T-helper 1 cell treated with Interleukin-12 subunit alpha and Interleukin-12 subunit beta and Interleukin-4 antibody, amounts not matched to agents 30 μg/mL and 1 μg/mL, for 36 hours (primary cell): ENCODE measurements around the gene PLP2.
"Not testable (repeated sequence)": the region's sequence is repeated elsewhere in the genome, so short reads cannot be mapped to it uniquely, and the experiment has no call there.

Source experiments
- H3K27ac Mint-ChIP-seq: one replicate; pipeline ENCODE4 v1.8.0; 2021; ENCODE audit warnings: mild to moderate bottlenecking, mixed read lengths
- H3K27me3 Mint-ChIP-seq: one replicate; pipeline ENCODE4 v1.8.0; 2021; ENCODE audit warnings: low read depth, mixed read lengths
- H3K36me3 Mint-ChIP-seq: one replicate; pipeline ENCODE4 v1.8.0; 2021; ENCODE audit warnings: low read depth, mixed read lengths
- H3K4me1 Mint-ChIP-seq: one replicate; pipeline ENCODE4 v1.8.0; 2021; ENCODE audit warnings: low read depth, mixed read lengths
- H3K4me3 Mint-ChIP-seq: one replicate; pipeline ENCODE4 v1.8.0; 2021; ENCODE audit warnings: mild to moderate bottlenecking, moderate library complexity, mixed read lengths
- H3K9me3 Mint-ChIP-seq: one replicate; pipeline ENCODE4 v1.8.0; 2021; ENCODE audit warnings: mixed read lengths

The PLP2 gene

GRCh38 chrX:49173544-49173943, 1.8 kb downstream of the PLP2 start:
- H3K4me3 Mint-ChIP-seq, H3K9me3 Mint-ChIP-seq, H3K27me3 Mint-ChIP-seq: not testable (repeated sequence)
- H3K27ac Mint-ChIP-seq: peak overlapping the region; percentile 59
- H3K4me1 Mint-ChIP-seq: peaks cover 21% of the 10 kb centered on the region
- peaks cover 19% of the 10 kb centered on the region for H3K36me3 Mint-ChIP-seq

- peaks cover 21% of the 10 kb centered on the region for H3K4me1 Mint-ChIP-seq
- peak overlapping the region; percentile 20 for H3K27ac Mint-ChIP-seq
- peak overlapping the region; percentile 26 for H3K4me3 Mint-ChIP-seq
- H3K36me3 Mint-ChIP-seq: peaks cover 25% of the 10 kb centered on the region
- H3K9me3 Mint-ChIP-seq: no peaks in the 10 kb centered on the region
- H3K27me3 Mint-ChIP-seq: no peaks in the 10 kb centered on the region
These were observed 3.0 kb downstream of the PLP2 start for GRCh38 chrX:49174723-49175122.

- H3K27ac Mint-ChIP-seq: no peak overlapping the region
- H3K4me1 Mint-ChIP-seq: peaks cover 23% of the 10 kb centered on the region
- no peaks in the 10 kb centered on the region for H3K9me3 Mint-ChIP-seq
- H3K36me3 Mint-ChIP-seq: peaks cover 29% of the 10 kb centered on the region
- H3K4me3 Mint-ChIP-seq: no peak overlapping the region
- no peaks in the 10 kb centered on the region for H3K27me3 Mint-ChIP-seq
These were observed 4.0 kb downstream of the PLP2 start for GRCh38 chrX:49175435-49176274.

GRCh38 chrX:49176421-49177326, 5.0 kb downstream of the PLP2 start:
- Mint-ChIP-seq H3K36me3 (peaks cover 32% of the 10 kb centered on the region), H3K27me3 (no peaks in the 10 kb centered on the region), H3K27ac (no peak overlapping the region), H3K4me1 (peaks cover 24% of the 10 kb centered on the region), H3K4me3 (no peak overlapping the region), H3K9me3 (no peaks in the 10 kb centered on the region)

GRCh38 chrX:49177338-49177833, 5.7 kb downstream of the PLP2 start:
- Mint-ChIP-seq H3K9me3 (no peaks in the 10 kb centered on the region), H3K27ac (no peak overlapping the region), H3K27me3 (no peaks in the 10 kb centered on the region), H3K36me3 (peaks cover 36% of the 10 kb centered on the region), H3K4me3 (no peak overlapping the region), H3K4me1 (peaks cover 24% of the 10 kb centered on the region)

GRCh38 chrX:49177873-49178480, 6.3 kb downstream of the PLP2 start:
- Mint-ChIP-seq H3K4me1 (peaks cover 22% of the 10 kb centered on the region), H3K4me3 (no peak overlapping the region), H3K27me3 (no peaks in the 10 kb centered on the region), H3K9me3 (no peaks in the 10 kb centered on the region), H3K27ac (no peak overlapping the region), H3K36me3 (peaks cover 38% of the 10 kb centered on the region)

- H3K4me1 Mint-ChIP-seq: peaks cover 22% of the 10 kb centered on the region
- no peak overlapping the region for H3K4me3 Mint-ChIP-seq
- peaks cover 38% of the 10 kb centered on the region for H3K36me3 Mint-ChIP-seq
- no peak overlapping the region for H3K27ac Mint-ChIP-seq
- no peaks in the 10 kb centered on the region for H3K9me3 Mint-ChIP-seq
- no peaks in the 10 kb centered on the region for H3K27me3 Mint-ChIP-seq
These were observed 6.8 kb downstream of the PLP2 start for GRCh38 chrX:49178537-49178936.

- Mint-ChIP-seq H3K36me3 (peaks cover 38% of the 10 kb centered on the region), H3K4me3 (no peak overlapping the region), H3K27ac (no peak overlapping the region)
These were observed 7.7 kb downstream of the PLP2 start for GRCh38 chrX:49179358-49179757.

GRCh38 chrX:49183701-49184281, 12.1 kb downstream of the PLP2 start:
- Mint-ChIP-seq H3K36me3 (peaks cover 18% of the 10 kb centered on the region), H3K4me3 (peak overlapping the region; percentile 68), H3K9me3 (no peaks in the 10 kb centered on the region), H3K27me3 (no peaks in the 10 kb centered on the region), H3K27ac (no peak overlapping the region), H3K4me1 (peaks cover 20% of the 10 kb centered on the region)

More at GRCh38 chrX:49179358-49179757, 7.7 kb downstream of the PLP2 start:
- H3K9me3 Mint-ChIP-seq: no peaks in the 10 kb centered on the region
- H3K27me3 Mint-ChIP-seq: no peaks in the 10 kb centered on the region
- H3K4me1 Mint-ChIP-seq: peaks cover 25% of the 10 kb centered on the region

- Mint-ChIP-seq H3K4me3 (peak overlapping the region; percentile 84), H3K9me3 (no peaks in the 10 kb centered on the region), H3K4me1 (peaks cover 21% of the 10 kb centered on the region), H3K36me3 (peaks cover 13% of the 10 kb centered on the region), H3K27me3 (no peaks in the 10 kb centered on the region), H3K27ac (peak overlapping the region; percentile 63)
These were observed 12.9 kb downstream of the PLP2 start for GRCh38 chrX:49184294-49185281.

GRCh38 chrX:49186125-49187027, 14.7 kb downstream of the PLP2 start, which contains the start of gene PRICKLE3:
Gene PRICKLE3 (minus strand): TSS chrX:49186373. CDS start chrX:49186297, 76 bp downstream.
- H3K4me1 Mint-ChIP-seq: peaks cover 24% of the 10 kb centered on the region
- peak within 1 kb of the TSS; percentile 84 for H3K4me3 Mint-ChIP-seq
- H3K36me3 Mint-ChIP-seq: peaks cover 6% of the 10 kb centered on the region
- no peaks in the 10 kb centered on the region for H3K27me3 Mint-ChIP-seq
- H3K9me3 Mint-ChIP-seq: no peaks in the 10 kb centered on the region
- H3K27ac Mint-ChIP-seq: peak within 1 kb of the TSS; percentile 63

- H3K4me1 Mint-ChIP-seq: peaks cover 24% of the 10 kb centered on the region
- H3K4me3 Mint-ChIP-seq: peak overlapping the region; percentile 58
- no peaks in the 10 kb centered on the region for H3K9me3 Mint-ChIP-seq
- peaks cover 6% of the 10 kb centered on the region for H3K36me3 Mint-ChIP-seq
- no peaks in the 10 kb centered on the region for H3K27me3 Mint-ChIP-seq
- H3K27ac Mint-ChIP-seq: no peak overlapping the region
These were observed 15.3 kb downstream of the PLP2 start for GRCh38 chrX:49187028-49187394.
